ENCODE measurements around the gene KCNAB1. TPM values are rescaled to one million over a fixed set of nuclear protein-coding genes. Genes with fewer than 3 reads are reported as not detected.

The KCNAB1 gene
- total and polyA plus RNA-seq, 2 of the 8 experiments (the other 6 are each of a cell fraction or from before 2014, with no cell fraction given), result 0.51 to 2.3 TPM

DNA sequence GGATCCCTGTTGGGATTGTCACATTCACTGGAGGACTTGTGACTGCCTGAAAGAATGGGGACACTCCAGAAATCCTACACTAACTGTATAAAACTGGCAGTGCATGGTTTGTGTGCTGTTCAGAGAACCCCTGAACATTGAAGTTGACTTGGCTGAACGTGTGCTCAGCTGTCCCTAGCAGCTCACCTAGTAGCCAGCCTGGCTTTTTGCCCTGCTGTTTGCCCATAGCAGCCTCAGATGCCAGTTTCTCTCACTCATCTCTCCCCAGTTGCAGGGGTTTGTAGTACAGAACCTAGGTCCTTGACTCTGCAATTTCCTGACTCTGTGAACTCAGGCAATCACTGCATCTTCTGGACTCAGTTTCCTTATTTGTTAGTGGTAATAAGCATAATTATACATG is 63.0 kb downstream of the KCNAB1 start:
- DNase-seq (ENCODE audit: low read depth in 1 of 2, low spot score in 2 of 2) (no peak), FAIRE-seq (no peak)
- H3K36me3 ChIP-seq (ENCODE audit: control insufficient read depth in 2 of 4, insufficient read depth in 4 of 4, low read length in 3 of 4), result no peaks in the 10 kb centered on the region
- no peaks in the 10 kb centered on the region for H3K79me1 ChIP-seq (ENCODE audit: low read depth, low read length)
- H3K23ac ChIP-seq (ENCODE audit: insufficient read length), result no peak overlapping the region
- no peak overlapping the region for H2BK20ac ChIP-seq (ENCODE audit: low read length)
- H2AK5ac ChIP-seq (ENCODE audit: low read depth, low read length), result no peak overlapping the region
- no peaks in the 10 kb centered on the region for H3K4me1 ChIP-seq (replicated peaks in 1 of 4; ENCODE audit: control insufficient read depth in 3 of 4, insufficient read depth in 4 of 4, low read length in 3 of 4)
- no peak overlapping the region for H4K8ac ChIP-seq (ENCODE audit: extremely low read depth, insufficient read depth, low read length)
- no peak overlapping the region for H3K4me2 ChIP-seq (ENCODE audit: insufficient read depth in 1 of 2, low read depth in 2 of 2, low read length in 2 of 2)
- H4K5ac ChIP-seq (ENCODE audit: insufficient read length, low read depth, low read length), result no peak overlapping the region
- H4K91ac ChIP-seq (replicated peaks; ENCODE audit: insufficient read length, low read length), result no peak overlapping the region
- H3K79me2 ChIP-seq (ENCODE audit: control insufficient read depth in 1 of 2, insufficient read depth in 2 of 2, low read length in 2 of 2), result no peaks in the 10 kb centered on the region
- H3K4ac ChIP-seq (replicated peaks; ENCODE audit: insufficient read length, low read depth, low read length), result no peak overlapping the region
- TF ChIP-seq NRF1 (IDR thresholded peaks at IDR 0.05; ENCODE audit: low read depth, low read length) (no peak), KDM5A (IDR thresholded peaks at IDR 0.05; ENCODE audit: low read length) (no peak)
- no peaks in the 10 kb centered on the region for H3K23me2 ChIP-seq (ENCODE audit: low read depth, low read length)
- no peak overlapping the region for H2BK5ac ChIP-seq (ENCODE audit: low read depth, low read length)
- no peak overlapping the region for H3K18ac ChIP-seq (ENCODE audit: extremely low read depth, low read length)
- no peak overlapping the region for H3K9ac ChIP-seq (replicated peaks in 1 of 4; ENCODE audit: extremely low read depth in 1 of 4, low read depth in 3 of 4, low read length in 3 of 4)
- no peaks in the 10 kb centered on the region for H3K9me3 ChIP-seq (ENCODE audit: insufficient read depth in 2 of 2, low read depth in 1 of 2, low read length in 1 of 2)
- H3K14ac ChIP-seq (ENCODE audit: insufficient read length), result no peak overlapping the region
- H3K4me3 ChIP-seq (ENCODE audit: extremely low read depth in 1 of 4, insufficient read depth in 2 of 4, low read depth in 3 of 4, low read length in 4 of 4), result no peak overlapping the region
- H3K27ac ChIP-seq (ENCODE audit: low read depth, low read length), result no peak overlapping the region
- no peak overlapping the region for H2BK12ac ChIP-seq (ENCODE audit: low read depth, low read length)
- ChIA-PET POLR2A (ENCODE audit: partially characterized antibody) (no interaction called here), CTCF (ENCODE audit: partially characterized antibody) (interaction anchor here (1.1 kb wide), 1 partner anchor 9 kb away, joined by 3 read pairs; no protein-coding TSS in a partner anchor)
- H2BK120ac ChIP-seq (replicated peaks; ENCODE audit: low read depth, low read length), result no peak overlapping the region
- no peak overlapping the region for H2BK15ac ChIP-seq (ENCODE audit: low read length)
- H4K20me1 ChIP-seq (replicated peaks in 1 of 2; ENCODE audit: control insufficient read depth in 1 of 2, insufficient read depth in 2 of 2, low read length in 2 of 2), result no peaks in the 10 kb centered on the region
- H3K27me3 ChIP-seq (replicated peaks in 1 of 4; ENCODE audit: control insufficient read depth in 3 of 4, extremely low read depth in 1 of 4, insufficient read depth in 3 of 4, low read length in 3 of 4), result no peaks in the 10 kb centered on the region
- WGBS, 2 experiments (ENCODE audit: extremely low coverage in 1 of 2, insufficient coverage in 1 of 2, insufficient read length in 1 of 2, insufficient replicate concordance in 2 of 2, low coverage in 1 of 2, low lambda C conversion rate in 2 of 2, missing lambda C conversion rate in 1 of 2), result 89% methylated on average over 1 of the region's 1 CpG; no CpG with 5 or more reads in 1 of the 2 experiments
- no peak overlapping the region for H2AFZ ChIP-seq (ENCODE audit: low read length)
- no peak overlapping the region for H3K56ac ChIP-seq (replicated peaks; ENCODE audit: insufficient read length, low read depth, low read length)

Data from H1 (cell line).